GM19035 (cell line): ENCODE results near the gene CYP26C1.

Experiments used
- ATAC-seq: cut with Tn5 transposase; IDR thresholded peaks from one replicate; pipeline ENCODE4 v1.9.1; 2021; ENCODE audit not compliant: unreplicated experiment

CYP26C1 gene

GRCh38 chr10:93063977-93064660 is 3.5 kb downstream of the CYP26C1 start:
- ATAC-seq = no peak

- ATAC-seq = no peak
These were observed 4.5 kb downstream of the CYP26C1 start for GRCh38 chr10:93064874-93065660.

GRCh38 chr10:93065675-93066543 is 5.3 kb downstream of the CYP26C1 start:
- ATAC-seq = no peak

GRCh38 chr10:93066544-93066913 is 5.9 kb downstream of the CYP26C1 start:
- no peak for ATAC-seq

DNA sequence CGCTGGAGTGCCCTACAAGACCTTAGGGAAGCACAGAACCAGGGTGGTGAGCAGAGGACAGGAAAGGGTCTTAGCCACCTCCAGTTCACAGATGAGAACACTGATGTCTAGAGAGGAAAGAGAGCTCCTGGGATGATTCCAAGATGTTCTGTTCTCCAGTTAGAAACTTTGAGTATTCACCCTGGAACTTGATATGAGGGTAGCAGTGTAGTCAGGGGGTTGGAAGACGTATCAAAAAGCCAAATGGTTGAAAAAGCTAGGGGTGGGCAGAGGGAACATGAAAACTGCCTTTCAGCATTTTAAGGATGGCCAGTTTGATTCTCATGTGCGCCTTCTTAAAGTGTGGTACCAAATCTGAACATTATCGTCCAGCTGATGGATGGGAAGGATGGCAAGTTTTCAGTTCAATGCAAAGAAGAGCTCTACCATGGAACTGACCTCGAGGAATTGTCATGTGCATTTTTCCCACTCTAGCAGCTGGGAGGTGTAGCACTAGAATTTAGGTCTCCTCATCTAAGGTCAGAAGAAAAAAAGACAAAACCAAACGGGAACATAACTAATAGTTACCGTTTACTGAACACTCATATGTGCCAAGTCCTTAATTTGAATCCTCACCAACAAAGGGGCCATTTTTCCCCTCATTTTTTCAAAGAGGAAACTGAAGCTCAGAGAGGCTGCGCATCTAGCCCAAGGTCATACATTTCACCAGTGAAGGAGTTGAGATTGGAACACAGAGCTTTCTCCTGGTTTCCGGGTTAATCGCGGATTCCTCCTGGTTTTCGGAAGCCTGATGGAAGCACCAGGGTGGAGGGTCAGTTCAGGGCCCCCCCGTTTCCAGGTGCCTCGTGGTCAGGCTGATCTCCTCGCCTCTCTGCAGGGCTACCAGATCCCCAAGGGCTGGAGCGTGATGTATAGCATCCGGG is 7.1 kb downstream of the CYP26C1 start:
- no peak for ATAC-seq

DNA sequence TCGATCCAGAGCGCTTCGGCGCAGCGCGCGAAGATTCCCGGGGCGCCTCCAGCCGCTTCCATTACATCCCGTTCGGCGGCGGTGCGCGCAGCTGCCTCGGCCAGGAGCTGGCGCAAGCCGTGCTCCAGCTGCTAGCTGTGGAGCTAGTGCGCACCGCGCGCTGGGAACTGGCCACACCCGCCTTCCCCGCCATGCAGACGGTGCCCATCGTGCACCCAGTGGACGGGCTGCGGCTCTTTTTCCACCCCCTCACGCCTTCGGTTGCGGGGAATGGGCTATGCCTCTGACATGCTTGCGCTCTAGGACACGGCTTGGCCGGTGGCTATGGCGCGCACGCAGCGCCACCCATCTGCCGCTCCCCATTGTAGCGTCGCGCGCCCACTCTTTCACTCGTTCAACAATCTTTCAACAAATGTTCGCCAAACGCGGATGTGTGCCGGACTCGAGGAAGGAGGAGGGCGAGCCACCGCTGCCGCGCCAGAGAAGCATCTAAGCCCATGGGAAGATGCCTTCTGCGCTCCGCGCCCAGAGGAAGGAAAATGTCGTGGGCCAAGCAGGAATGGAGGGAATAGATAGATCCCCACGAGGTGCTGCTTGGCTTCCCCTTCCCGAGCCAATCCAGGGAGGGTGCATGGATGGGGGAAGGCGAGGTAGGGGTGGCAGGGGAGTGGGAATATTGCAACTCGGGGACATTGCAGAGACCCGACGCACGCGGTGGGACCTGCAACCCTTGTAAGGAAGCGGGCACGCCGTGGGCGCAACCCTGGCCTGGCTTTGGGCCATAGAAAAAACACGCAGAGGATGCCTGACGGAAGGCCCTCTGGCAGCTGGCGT is 8.0 kb downstream of the CYP26C1 start:
- ATAC-seq = no peak

- no peak for ATAC-seq
These were observed 8.6 kb downstream of the CYP26C1 start for GRCh38 chr10:93069245-93069561.

DNA sequence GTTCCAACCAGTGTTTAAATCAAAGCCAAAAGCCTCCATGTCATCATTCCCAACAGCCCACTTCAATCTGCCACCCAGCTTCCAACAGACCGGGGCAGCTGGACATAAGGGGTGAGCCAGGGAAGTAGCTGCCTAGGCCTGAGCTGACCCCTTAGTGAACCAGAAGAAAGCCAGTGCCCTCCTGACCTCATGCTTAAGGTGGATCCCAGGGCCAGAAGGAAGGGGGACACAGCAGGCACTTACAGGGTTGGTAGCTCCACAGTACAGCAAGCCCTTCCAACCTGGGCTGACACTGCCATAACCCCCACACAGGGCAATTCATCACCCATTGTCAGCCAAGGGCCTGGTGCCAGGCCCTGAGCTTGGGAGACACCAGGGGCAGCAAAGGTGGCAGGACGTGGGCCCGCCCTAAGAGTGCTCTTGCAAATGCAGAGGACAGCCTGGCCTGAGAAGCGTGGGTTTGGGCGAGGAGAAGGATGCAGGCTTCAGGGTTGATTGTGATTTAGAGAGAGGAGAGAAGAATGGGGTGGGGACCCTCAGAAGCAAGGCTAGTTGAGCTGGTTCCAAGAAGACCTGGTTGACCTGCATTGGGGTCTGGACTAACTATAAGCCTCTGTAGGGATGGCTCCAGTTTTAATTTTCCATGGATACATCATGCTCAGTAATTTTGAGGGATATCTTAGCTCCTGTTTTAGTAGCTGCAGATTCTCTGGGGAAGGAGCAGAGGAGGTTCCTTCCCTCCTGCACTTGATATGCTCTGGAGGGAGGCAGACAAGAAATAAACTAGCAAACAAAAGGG is 10.0 kb downstream of the CYP26C1 start:
- no peak for ATAC-seq

- ATAC-seq = no peak
These were observed 10.5 kb downstream of the CYP26C1 start for GRCh38 chr10:93071177-93071472.

DNA sequence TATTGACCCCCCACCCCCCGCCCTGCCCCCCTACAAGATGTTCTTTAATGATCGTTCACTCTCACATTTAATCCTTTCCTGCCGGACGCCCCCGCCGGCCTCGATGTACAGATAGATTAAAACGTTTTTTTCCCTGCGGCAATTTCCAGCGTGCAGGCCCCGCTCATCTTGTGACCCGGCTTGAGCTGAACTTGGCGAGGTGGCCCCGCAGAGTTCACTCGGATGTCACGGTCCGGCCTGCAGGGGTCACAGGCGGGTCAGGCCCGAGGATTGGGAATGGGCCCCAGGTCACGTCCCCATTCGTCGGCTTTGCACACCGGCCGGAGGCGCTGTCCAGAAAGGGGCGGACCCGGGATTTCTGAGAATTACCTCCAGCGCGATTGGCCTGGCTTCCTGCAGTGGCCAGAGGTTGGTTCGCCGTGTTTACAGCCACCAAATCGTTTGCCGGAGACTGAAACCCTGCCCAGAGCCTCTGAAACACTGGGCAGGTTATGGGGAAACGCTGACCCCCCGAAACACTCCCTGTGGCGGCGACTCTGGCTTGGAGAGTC is 11.2 kb downstream of the CYP26C1 start:
- no peak for ATAC-seq

DNA sequence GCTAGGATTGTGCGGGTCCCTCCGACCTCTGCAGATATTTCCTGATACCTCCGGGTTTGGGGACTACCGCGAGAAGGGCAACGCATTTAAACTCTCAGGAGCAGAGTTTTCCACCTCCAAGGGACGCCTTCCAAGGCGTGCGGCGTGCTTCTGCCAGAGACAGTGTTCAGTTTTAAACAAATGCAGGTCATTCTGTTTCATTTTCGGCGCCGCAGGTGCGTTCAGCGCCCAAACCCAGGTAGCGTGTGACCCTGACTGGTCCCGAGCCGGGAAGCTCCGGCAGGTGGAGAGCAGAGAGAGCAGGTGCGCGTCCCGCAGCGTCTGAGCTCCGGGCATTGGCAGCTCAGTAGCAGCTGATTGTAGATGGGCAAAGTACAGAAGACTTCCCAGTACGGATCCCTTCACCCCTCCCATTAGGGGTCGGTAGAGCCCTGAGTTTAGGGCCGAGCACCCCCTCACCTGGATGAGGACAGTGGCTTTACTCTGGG is 11.7 kb downstream of the CYP26C1 start:
- ATAC-seq = no peak

DNA sequence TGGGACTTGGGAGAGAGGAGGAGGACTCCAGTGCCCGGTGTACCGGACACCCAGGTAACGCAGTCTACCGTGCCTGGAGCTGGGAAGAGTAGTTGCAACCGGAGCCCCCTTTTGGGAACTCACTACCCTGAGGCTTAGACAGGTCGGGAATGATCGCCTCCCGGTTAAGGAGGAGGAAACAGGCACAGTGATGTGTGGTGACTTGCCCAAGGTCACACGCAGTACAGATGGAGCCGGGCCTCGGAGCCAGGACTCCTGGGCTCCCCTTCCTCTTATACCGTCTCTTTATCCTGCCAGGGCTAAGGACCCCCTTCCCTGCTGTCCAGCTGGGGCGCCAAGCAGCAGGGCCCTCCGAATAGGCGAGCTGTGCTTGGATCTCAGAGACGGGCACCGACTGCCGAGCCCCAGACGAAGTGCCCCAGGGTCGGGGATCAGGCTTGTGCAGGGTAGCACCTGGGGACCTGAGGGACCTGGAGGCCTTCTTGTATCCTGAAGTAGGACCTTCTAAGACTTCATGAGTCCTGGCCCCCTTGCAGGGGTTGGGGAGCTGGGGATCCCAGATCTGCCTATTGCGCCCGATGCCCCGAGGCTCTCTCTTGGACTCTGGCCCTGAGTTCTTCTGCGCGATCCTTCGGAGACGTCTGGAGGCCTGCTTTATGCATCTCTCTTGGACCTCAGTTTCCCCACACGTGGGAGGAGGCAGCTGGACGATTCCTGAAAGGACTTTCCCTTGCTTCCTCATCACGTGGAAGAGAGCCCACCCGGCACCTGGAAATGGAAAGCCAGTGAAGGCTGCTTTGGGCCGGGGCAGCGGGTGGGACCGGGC is 12.3 kb downstream of the CYP26C1 start:
- ATAC-seq = no peak

- no peak for ATAC-seq
These were observed 13.0 kb downstream of the CYP26C1 start, which contains the start of gene CYP26A1 for GRCh38 chr10:93073539-93074146. TSS of gene CYP26A1 (plus strand) at chr10:93073893. CDS start at chr10:93073935, 42 bp downstream.

DNA sequence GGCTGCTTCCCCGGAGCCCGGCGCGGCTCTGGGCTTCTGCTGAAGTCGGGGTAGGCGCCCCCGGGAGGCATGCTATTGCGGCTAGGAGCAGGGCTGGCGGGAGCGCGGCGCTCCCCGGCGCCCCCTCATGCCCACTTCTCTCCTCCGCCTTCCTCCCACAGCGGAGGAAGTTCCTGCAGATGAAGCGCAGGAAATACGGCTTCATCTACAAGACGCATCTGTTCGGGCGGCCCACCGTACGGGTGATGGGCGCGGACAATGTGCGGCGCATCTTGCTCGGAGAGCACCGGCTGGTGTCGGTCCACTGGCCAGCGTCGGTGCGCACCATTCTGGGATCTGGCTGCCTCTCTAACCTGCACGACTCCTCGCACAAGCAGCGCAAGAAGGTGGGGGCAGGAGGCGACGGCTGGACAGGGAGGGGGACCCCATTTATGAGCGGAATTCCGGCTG is 13.6 kb downstream of the CYP26C1 start:
- ATAC-seq = no peak

DNA sequence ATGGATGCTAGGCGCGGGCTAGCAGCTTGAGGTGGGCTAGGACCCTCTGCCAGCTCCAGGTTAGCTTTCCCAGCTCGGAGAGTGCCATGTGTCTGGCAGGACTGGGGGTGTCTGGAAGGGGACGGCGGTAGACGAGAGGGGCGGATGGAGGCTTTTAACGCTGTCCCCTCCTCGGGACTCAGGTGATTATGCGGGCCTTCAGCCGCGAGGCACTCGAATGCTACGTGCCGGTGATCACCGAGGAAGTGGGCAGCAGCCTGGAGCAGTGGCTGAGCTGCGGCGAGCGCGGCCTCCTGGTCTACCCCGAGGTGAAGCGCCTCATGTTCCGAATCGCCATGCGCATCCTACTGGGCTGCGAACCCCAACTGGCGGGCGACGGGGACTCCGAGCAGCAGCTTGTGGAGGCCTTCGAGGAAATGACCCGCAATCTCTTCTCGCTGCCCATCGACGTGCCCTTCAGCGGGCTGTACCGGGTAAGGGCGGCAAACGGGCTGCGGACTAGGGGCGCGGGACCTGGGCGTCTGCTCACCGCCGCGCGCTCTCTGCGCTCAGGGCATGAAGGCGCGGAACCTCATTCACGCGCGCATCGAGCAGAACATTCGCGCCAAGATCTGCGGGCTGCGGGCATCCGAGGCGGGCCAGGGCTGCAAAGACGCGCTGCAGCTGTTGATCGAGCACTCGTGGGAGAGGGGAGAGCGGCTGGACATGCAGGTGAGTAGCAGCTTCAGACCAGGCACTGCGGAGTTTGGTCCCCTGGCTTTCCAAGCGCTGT is 14.2 kb downstream of the CYP26C1 start:
- ATAC-seq = no peak

DNA sequence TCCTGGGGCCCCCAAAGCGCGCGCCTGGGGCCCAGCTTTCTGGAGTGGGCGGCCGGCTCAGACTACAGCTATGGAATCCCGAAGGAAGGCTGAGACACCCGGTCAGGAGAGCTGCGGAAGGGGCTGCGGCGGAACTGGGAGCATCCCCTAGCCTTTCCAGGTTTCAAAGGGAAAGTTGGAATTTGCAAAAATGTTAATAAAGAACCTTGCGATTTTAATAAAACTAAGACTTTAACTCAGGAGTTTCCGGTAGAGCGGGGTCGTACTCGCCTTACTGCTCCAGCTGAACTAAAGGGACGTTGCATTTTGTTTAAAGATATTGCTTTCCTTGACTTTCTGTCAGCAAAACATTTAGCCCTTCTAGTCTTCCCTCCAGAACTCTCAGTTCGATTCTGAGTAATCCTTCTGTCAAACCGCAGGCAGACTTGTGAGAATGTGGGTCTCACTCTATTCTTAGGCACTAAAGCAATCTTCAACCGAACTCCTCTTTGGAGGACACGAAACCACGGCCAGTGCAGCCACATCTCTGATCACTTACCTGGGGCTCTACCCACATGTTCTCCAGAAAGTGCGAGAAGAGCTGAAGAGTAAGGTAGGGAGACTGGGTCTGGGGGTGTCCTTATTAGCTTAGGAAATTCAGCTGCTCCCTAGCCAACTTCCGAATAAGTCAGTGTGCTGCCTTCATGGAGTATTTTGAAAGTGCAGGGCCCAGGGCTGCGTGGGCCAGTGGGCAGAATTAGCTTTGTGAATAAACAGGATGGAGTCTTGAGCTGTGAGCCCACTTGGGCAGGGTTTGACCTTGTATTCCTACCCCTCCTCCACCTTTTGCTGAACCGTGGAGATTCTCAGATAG is 15.0 kb downstream of the CYP26C1 start:
- no peak for ATAC-seq
